DMS53 (cell line): ENCODE data around the gene SSTR1.

Experiments used
- DNase-seq: peaks from one replicate; lab custom pipeline; 2025; lab: John Stamatoyannopoulos, UW

The SSTR1 gene

DNA sequence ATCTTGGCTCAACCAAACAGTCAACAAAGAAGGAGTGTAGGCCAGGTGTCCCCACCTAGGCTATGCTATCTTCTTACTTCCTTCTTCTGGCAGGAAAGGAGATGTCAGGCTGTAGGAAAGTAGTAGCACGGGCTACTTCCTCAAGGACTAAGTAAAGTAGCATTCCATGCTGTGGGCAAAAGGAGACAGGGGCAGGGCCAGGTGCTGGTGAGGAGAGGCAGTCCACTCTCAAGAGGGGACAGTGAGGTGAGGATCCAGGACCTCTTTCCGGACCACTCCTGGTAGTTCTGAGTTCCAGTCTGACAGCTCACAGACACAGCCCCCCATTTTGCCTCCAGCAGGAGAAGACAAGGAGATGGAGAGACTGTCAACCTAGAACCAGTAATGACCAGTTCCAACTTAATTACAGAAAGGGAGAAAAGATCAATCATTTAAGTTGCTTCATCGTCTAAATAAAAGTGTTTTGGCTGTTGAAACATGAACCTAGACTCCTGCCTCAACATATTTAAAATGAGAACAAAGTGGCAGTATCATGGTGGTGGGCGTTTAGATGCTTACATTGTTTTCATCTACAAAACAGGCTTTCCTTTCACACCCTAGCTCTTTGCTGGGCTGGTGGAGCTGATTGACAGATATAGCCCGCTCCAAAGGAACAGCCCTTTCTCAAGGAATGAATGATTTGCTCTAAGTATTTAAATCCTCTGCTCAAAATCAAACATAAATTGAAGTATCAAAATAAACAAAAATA is 5.1 kb upstream of the SSTR1 start:
- no peak for DNase-seq

DNA sequence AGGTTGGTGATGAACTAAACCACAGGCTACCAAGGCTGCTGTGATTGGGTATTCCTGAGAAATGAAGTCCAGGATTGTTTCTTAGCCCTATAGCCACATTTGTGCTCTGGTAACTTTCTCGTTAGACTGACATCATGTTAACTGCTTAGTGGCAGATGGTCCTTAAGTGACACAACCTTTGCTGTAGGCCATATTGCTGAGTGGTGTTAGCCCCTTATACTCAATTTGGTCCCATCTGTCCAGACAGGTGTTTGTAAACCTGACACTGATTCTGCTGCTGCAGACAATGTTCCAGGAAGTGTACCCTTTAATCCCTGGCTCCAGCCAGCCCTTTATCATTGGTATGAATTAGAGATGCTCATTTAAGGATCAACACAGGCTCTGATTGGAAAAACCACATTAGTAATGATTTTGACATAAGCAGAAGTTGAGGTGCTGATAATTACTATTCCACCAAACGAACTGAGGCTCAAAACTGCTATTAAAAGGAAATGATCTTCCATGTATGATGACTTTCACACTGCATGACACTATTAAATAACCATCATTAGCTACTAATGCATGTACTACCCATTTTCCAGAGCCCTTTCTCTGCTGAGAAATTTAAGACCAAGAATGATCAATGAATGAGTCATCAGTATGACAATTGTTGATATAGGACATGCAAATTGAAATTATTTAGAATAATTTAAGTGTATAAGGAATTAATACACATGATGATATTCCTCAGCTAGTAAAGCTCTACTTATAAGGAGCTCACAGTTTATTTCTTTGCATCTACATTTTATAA is 3.6 kb upstream of the SSTR1 start:
- DNase-seq = no peak

DNA sequence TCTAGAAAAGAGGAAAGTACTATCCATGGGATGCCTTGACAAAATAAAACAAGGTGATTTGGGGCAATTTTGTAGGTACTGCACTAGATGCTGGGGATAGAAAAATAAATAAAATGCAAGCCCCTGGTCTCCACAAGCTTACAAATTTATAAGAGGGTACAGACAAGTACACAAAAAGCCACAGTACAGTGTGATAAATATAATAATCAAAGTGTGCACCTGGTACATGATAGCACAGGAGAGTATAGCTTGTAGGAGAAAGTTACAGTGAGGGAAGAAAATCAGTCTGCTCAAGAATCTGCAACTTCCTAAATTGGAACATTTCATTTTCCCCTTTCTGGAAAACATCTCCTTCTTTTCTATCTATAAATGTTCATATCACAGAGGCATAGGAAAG is 3.0 kb upstream of the SSTR1 start:
- no peak for DNase-seq

DNA sequence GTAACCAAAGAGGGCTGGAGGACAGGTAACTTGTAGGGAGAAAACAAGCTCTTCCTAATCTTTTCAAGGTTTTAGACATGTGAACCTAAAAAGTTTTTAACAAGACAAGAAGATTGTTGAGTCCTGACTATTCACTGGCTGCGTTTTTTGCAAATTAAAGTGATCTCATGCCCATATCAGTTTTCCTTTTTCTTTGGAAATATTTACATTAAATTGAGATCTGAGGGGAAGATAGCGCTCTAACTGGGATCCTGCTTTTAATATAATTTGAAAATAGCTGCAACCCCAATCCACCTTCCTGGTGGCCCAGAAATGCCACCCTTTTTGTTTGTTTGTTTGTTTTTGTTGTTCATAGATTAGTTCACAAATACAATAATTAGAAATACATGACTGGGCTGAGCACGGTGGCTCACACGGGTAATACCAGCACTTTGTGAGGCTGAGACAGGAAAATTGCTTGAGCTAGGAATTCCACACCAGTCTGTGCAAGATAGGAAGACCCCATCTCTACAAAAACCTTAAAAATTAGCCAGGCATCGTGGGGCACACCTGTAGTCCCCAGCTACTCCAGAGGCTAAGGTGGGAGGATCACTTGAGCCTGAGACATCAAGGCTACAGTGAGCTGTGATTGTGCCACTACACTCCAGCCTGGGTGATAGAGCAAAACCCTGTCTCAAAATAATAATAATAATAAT is 2.4 kb upstream of the SSTR1 start:
- DNase-seq = no peak

DNA sequence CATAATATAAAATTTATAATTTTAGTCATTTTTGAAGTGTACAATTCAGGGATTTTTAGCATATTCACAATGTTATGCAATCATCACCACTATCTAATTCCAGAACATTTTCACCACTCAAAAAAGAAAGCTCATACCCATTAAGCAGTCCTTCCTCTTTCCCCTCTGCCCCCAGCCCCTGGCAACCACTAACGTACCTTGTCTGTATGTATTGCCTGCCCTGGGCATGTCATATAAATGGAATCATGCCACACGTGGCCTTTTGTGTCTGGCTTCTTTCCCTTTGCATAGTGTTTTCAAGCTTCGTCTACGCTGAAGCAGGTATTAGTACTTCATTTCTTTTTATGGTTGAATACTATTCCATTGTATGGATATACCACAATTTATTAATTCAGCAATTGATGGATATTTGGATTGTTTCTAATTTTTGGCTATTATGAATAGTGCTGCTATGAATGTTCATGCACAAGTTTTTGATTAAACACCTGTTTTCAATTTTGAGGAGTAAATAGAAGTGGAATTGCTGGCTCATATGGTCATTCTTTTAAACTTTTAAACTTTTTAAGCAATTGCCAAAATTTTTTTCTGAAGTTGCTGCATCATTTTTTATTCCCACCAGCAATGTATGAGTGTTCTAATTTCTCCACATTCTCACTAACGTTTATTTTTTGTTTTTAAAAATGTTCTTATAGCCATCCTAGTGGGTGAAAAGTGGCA is 1.6 kb upstream of the SSTR1 start:
- DNase-seq = no peak

GRCh38 chr14:38206689-38207376 is 871 bp upstream of the SSTR1 start:
- DNase-seq = no peak

DNA sequence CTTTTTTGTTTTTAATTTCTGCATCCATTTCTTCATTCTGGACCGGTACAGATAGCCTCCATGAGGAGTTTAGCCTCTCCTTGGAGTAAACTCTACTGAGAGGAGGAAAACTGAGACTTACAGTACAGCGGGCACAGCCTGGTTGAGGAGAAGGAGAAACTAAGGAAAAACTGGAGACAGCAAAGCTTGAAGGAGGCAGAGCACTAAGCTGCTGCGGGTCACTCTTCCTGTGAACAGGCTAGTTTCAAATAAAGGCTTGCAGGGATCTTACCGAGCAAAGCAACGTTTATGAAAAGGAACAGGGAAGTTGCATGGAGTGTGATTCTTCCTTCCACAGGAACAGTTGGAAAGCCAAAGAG is 348 bp upstream of the SSTR1 start:
- no peak for DNase-seq

DNA sequence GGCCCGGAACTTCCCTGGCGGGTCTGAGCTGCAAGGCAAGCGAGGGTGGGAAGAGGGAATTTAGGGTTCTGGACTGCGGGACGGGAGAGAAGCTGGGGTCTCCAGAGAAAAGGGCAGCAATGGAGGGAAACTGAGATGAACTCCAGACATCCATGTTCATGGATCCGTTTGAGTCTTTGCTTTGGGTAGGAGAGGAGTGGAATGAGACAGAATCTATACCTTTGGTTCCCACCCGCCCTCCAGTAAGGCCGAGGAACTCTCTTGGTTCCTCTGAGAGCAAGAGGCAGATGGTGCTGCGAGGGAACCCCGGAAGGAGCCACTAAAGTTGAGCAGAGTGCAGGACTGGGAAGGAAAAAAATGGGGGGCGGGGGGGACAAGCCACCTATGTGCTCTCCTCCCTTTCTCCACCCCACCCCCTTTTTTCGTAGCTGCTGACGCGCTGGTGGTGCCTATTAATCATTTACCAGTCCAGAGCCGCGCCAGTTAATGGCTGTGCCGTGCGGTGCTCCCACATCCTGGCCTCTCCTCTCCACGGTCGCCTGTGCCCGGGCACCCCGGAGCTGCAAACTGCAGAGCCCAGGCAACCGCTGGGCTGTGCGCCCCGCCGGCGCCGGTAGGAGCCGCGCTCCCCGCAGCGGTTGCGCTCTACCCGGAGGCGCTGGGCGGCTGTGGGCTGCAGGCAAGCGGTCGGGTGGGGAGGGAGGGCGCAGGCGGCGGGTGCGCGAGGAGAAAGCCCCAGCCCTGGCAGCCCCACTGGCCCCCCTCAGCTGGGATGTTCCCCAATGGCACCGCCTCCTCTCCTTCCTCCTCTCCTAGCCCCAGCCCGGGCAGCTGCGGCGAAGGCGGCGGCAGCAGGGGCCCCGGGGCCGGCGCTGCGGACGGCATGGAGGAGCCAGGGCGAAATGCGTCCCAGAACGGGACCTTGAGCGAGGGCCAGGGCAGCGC is 1.2 kb downstream of the SSTR1 start:
- peak; percentile 89 for DNase-seq

DNA sequence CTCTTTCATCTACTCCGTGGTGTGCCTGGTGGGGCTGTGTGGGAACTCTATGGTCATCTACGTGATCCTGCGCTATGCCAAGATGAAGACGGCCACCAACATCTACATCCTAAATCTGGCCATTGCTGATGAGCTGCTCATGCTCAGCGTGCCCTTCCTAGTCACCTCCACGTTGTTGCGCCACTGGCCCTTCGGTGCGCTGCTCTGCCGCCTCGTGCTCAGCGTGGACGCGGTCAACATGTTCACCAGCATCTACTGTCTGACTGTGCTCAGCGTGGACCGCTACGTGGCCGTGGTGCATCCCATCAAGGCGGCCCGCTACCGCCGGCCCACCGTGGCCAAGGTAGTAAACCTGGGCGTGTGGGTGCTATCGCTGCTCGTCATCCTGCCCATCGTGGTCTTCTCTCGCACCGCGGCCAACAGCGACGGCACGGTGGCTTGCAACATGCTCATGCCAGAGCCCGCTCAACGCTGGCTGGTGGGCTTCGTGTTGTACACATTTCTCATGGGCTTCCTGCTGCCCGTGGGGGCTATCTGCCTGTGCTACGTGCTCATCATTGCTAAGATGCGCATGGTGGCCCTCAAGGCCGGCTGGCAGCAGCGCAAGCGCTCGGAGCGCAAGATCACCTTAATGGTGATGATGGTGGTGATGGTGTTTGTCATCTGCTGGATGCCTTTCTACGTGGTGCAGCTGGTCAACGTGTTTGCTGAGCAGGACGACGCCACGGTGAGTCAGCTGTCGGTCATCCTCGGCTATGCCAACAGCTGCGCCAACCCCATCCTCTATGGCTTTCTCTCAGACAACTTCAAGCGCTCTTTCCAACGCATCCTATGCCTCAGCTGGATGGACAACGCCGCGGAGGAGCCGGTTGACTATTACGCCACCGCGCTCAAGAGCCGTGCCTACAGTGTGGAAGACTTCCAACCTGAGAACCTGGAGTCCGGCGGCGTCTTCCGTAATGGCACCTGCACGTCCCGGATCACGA is 2.2 kb downstream of the SSTR1 start:
- peak; percentile 88 for DNase-seq

DNA sequence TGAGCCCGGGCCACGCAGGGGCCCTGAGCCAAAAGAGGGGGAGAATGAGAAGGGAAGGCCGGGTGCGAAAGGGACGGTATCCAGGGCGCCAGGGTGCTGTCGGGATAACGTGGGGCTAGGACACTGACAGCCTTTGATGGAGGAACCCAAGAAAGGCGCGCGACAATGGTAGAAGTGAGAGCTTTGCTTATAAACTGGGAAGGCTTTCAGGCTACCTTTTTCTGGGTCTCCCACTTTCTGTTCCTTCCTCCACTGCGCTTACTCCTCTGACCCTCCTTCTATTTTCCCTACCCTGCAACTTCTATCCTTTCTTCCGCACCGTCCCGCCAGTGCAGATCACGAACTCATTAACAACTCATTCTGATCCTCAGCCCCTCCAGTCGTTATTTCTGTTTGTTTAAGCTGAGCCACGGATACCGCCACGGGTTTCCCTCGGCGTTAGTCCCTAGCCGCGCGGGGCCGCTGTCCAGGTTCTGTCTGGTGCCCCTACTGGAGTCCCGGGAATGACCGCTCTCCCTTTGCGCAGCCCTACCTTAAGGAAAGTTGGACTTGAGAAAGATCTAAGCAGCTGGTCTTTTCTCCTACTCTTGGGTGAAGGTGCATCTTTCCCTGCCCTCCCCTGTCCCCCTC is 3.0 kb downstream of the SSTR1 start:
- peak; percentile 64 for DNase-seq

DNA sequence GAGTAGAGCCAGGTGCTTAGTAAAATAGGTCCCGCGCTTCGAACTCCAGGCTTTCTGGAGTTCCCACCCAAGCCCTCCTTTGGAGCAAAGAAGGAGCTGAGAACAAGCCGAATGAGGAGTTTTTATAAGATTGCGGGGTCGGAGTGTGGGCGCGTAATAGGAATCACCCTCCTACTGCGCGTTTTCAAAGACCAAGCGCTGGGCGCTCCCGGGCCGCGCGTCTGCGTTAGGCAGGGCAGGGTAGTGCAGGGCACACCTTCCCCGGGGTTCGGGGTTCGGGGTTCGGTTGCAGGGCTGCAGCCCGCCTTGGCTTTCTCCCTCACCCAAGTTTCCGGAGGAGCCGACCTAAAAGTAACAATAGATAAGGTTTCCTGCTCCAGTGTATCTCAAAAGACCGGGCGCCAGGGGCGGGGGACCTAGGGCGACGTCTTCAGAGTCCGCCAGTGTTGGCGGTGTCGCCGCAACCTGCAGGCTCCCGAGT is 3.6 kb downstream of the SSTR1 start:
- DNase-seq = peak; percentile 58

DNA sequence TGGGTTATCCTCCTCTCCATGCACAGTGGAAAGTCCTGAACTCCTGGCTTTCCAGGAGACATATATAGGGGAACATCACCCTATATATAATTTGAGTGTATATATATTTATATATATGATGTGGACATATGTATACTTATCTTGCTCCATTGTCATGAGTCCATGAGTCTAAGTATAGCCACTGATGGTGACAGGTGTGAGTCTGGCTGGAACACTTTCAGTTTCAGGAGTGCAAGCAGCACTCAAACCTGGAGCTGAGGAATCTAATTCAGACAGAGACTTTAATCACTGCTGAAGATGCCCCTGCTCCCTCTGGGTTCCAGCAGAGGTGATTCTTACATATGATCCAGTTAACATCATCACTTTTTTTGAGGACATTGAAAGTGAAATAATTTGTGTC is 4.4 kb downstream of the SSTR1 start:
- DNase-seq = peak; percentile 22

DNA sequence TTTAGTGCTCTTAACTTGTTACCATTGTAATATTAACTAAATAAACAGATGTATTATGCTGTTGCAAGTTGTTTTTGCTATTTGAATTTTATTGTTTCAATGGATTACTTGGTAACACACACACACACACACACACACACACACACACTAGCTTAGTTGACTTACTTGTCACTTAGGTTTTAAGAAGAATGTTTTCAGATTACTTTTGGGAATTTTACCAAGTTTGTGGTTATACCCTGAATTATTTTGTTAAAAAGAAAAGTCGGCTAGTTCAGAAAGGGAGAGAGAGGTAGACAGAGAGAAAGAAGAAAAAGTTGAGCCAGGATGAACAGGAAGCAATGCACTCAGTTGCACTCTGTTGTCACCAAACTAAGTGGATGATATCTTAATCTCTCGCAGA is 5.3 kb downstream of the SSTR1 start:
- DNase-seq = no peak

- no peak for DNase-seq
These were observed 9.8 kb downstream of the SSTR1 start for GRCh38 chr14:38217553-38217952.

DNA sequence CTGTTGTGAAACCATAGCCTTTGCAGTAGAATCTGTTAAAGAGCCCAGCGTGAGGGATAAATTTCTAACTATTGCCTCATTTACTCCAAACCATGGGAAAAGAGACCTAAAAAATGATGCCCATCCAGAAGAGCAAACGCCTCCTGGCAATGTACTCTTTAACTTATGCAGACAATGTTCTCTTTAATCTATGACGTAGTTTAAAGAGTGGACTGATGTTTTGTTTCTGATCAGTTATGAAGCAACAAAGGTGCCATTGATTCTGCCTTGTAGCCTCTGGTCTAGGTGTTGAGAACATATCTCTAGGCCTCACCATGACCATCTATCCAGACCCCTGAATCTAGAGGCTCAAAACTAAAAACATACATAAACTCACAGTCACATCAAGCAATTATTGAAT is 13.4 kb downstream of the SSTR1 start:
- no peak for DNase-seq

- no peak for DNase-seq
These were observed 16.6 kb downstream of the SSTR1 start for GRCh38 chr14:38224338-38224737.

GRCh38 chr14:38225946-38226345 is 18.2 kb downstream of the SSTR1 start:
- DNase-seq = no peak

DNA sequence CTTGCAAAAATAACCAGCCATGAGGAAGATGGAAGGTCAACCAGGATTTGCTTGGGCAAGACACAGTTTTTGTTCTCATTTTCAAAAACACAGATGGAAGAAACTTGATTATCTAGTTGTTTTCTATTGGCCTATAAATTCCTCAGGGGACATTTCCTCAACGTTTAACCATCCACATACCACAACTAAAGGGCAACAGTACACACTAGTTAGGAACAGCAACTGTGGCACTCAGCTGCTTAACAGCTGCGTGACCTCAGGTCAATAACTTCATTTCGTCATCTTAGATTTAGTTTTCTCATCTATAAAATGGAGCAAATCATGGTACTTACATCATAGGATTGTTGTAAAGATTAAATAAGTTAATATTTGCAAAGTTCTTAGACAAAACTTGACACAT is 18.7 kb downstream of the SSTR1 start:
- no peak for DNase-seq

DNA sequence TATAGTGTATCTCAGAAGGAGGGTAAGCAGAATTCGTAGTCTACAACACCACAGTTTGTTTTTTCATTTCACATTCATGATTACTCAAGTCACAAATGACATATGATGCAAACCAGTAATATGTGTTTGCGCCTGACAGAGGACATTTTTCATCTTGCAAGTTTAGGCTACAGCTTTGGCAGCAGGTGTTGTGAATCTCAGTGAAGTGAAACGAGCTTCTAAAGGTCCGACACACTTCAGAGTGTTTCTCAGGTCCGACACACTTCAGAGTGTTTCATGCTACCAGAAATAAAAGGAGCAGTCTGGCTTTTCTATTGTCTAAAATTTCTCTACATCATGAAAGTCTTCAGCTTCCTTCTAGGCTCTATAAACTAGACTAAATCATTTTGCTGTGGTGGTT is 25.5 kb downstream of the SSTR1 start:
- no peak for DNase-seq
